ENCODE data around the gene SEPTIN11. TPM values are rescaled to one million over a fixed set of nuclear protein-coding genes. Genes with fewer than 3 reads are reported as not detected.
"Not testable (repeated sequence)": the region's sequence is repeated elsewhere in the genome, so short reads cannot be mapped to it uniquely, and the experiment has no call there.

Gene SEPTIN11
- polyA plus RNA-seq, 1 experiment, result 346 TPM

GRCh38 chr4:76963131-76963750 lies 13.7 kb downstream of the SEPTIN11 start:
- H3K36me3 ChIP-seq (ENCODE audit: control insufficient read depth, insufficient read depth, low read length), result no peaks in the 10 kb centered on the region
- DNase-seq (ENCODE audit: low read depth), result no peak
- TF ChIP-seq CTCF (IDR thresholded peaks at IDR 0.05; ENCODE audit: insufficient read depth, low read depth, low read length), result no peak
- no peaks in the 10 kb centered on the region for H3K27me3 ChIP-seq (ENCODE audit: control insufficient read depth, insufficient read depth, low read length)
- ChIA-PET CTCF (interaction anchor here (1.5 kb wide), 1 partner anchor 15 kb away, joined by 3 read pairs; no protein-coding TSS in a partner anchor), POLR2A (interaction anchor here (0.7 to 1.0 kb wide), 2 partner anchors 8 to 24 kb away, joined by 4 to 5 read pairs; no protein-coding TSS in a partner anchor)
- H3K4me3 ChIP-seq (ENCODE audit: low read depth, low read length), result no peak overlapping the region

GRCh38 chr4:76963927-76964326 lies 14.4 kb downstream of the SEPTIN11 start:
- H3K27me3 ChIP-seq (ENCODE audit: control insufficient read depth, insufficient read depth, low read length); DNase-seq (ENCODE audit: low read depth); H3K4me3 ChIP-seq (ENCODE audit: low read depth, low read length); POLR2A ChIA-PET; H3K36me3 ChIP-seq (ENCODE audit: control insufficient read depth, insufficient read depth, low read length): not testable (repeated sequence)
- CTCF ChIA-PET, result interaction anchor here (1.0 to 1.5 kb wide), 2 partner anchors 10 to 14 kb away, joined by 3 read pairs; no protein-coding TSS in a partner anchor

- no peak for DNase-seq (ENCODE audit: low read depth)
- no peaks in the 10 kb centered on the region for H3K36me3 ChIP-seq (ENCODE audit: control insufficient read depth, insufficient read depth, low read length)
- H3K4me3 ChIP-seq (ENCODE audit: low read depth, low read length), result no peak overlapping the region
- POLR2A ChIA-PET, result interaction anchor here (0.9 kb wide), 1 partner anchor 9 kb away, joined by 3 read pairs; no protein-coding TSS in a partner anchor
- CTCF ChIA-PET, result interaction anchor here (0.6 to 1.6 kb wide), 4 partner anchors 9 to 410 kb away, joined by 3 read pairs; partner anchors contain the start of gene SEPTIN11
- no peaks in the 10 kb centered on the region for H3K27me3 ChIP-seq (ENCODE audit: control insufficient read depth, insufficient read depth, low read length)
- no peak for TF ChIP-seq CTCF (IDR thresholded peaks at IDR 0.05; ENCODE audit: insufficient read depth, low read depth, low read length)
Measured at GRCh38 chr4:76964769-76965168, 15.2 kb downstream of the SEPTIN11 start.

GRCh38 chr4:76965866-76966579 lies 16.5 kb downstream of the SEPTIN11 start:
- no peaks in the 10 kb centered on the region for H3K36me3 ChIP-seq (ENCODE audit: control insufficient read depth, insufficient read depth, low read length)
- TF ChIP-seq CTCF (IDR thresholded peaks at IDR 0.05; ENCODE audit: insufficient read depth, low read depth, low read length), result no peak
- no peaks in the 10 kb centered on the region for H3K27me3 ChIP-seq (ENCODE audit: control insufficient read depth, insufficient read depth, low read length)
- no peak overlapping the region for H3K4me3 ChIP-seq (ENCODE audit: low read depth, low read length)
- POLR2A ChIA-PET, result interaction anchor here (0.7 kb wide), 1 partner anchor 36 kb away, joined by 3 read pairs; no protein-coding TSS in a partner anchor
- no peak for DNase-seq (ENCODE audit: low read depth)
- CTCF ChIA-PET, result interaction anchor here (0.8 to 1.6 kb wide), 2 partner anchors 9 to 11 kb away, joined by 3 read pairs; no protein-coding TSS in a partner anchor

- ChIA-PET POLR2A (no interaction called here), CTCF (interaction anchor here (0.9 kb wide), 1 partner anchor 57 kb away, joined by 3 read pairs; no protein-coding TSS in a partner anchor)
- DNase-seq (ENCODE audit: low read depth), result no peak
- H3K27me3 ChIP-seq (ENCODE audit: control insufficient read depth, insufficient read depth, low read length), result no peaks in the 10 kb centered on the region
- H3K4me3 ChIP-seq (ENCODE audit: low read depth, low read length), result no peak overlapping the region
- H3K36me3 ChIP-seq (ENCODE audit: control insufficient read depth, insufficient read depth, low read length), result peaks cover 4% of the 10 kb centered on the region
- TF ChIP-seq CTCF (IDR thresholded peaks at IDR 0.05; ENCODE audit: insufficient read depth, low read depth, low read length), result no peak
Measured at GRCh38 chr4:76968937-76969336, 19.4 kb downstream of the SEPTIN11 start.
